K562 (cell line): Measurements from ENCODE around the gene AMH. TPM values are rescaled to one million over a fixed set of nuclear protein-coding genes. Genes with fewer than 3 reads are reported as not detected.

Experiments
- polyA plus RNA-seq, 8 experiments: library from polyadenylated mRNA; depleted of rRNA in 4 of 8; stranded (reverse) in 5 of 8; unstranded in 3 of 8; fragments of >200 nt; fragmentation: Nextera tagmentation in 2 of 8; fragmentation: Illumina TruSeq in 1 of 8; extraction: Ambion mirVana in 2 of 8; extraction: Trizol in 1 of 8; gene quantifications; 2 replicates each; pipeline versions ENCODE4 v1.2.1 to v1.2.3, GENCODE V29; 2011 to 2014; ENCODE audit warnings: inconsistent platforms in 1 of 8, missing spikeins in 1 of 8
- total RNA-seq, 7 experiments: library from RNA; depleted of rRNA in 6 of 7; stranded (reverse); fragments of >200 nt in 6 of 7; fragmentation: Illumina TruSeq in 2 of 7; extraction: Trizol in 2 of 7; gene quantifications; 2 replicates each; pipeline versions ENCODE4 v1.2.1 to v1.2.3, GENCODE V29; 2011 to 2021; ENCODE audit warnings: low replicate concordance in 1 of 7
- TF ChIP-seq, protein P1 (sequence below), 2 experiments: fragments of 450-650 bp; IDR thresholded peaks; 2 replicates each; pipeline ENCODE4 v1.6.1; 2016; ENCODE audit warnings: mild to moderate bottlenecking in 2 of 2, borderline replicate concordance in 1 of 2, low read depth in 1 of 2, moderate library complexity in 1 of 2
- TF ChIP-seq, protein P2 (sequence below): fragments of 250-450 bp; sonication (Bioruptor Pico); IDR thresholded peaks from 2 replicates; pipeline ENCODE4 v1.8.0; 2022; ENCODE audit warnings: inconsistent platforms, mild to moderate bottlenecking, moderate library complexity, borderline replicate concordance

Gene AMH
- total and polyA plus RNA-seq, 9 of the 15 experiments (the other 6 are each of a cell fraction or from before 2014, with no cell fraction given) = 0.29 to 27.4 (median 2.6) TPM; not detected in 2

DNA sequence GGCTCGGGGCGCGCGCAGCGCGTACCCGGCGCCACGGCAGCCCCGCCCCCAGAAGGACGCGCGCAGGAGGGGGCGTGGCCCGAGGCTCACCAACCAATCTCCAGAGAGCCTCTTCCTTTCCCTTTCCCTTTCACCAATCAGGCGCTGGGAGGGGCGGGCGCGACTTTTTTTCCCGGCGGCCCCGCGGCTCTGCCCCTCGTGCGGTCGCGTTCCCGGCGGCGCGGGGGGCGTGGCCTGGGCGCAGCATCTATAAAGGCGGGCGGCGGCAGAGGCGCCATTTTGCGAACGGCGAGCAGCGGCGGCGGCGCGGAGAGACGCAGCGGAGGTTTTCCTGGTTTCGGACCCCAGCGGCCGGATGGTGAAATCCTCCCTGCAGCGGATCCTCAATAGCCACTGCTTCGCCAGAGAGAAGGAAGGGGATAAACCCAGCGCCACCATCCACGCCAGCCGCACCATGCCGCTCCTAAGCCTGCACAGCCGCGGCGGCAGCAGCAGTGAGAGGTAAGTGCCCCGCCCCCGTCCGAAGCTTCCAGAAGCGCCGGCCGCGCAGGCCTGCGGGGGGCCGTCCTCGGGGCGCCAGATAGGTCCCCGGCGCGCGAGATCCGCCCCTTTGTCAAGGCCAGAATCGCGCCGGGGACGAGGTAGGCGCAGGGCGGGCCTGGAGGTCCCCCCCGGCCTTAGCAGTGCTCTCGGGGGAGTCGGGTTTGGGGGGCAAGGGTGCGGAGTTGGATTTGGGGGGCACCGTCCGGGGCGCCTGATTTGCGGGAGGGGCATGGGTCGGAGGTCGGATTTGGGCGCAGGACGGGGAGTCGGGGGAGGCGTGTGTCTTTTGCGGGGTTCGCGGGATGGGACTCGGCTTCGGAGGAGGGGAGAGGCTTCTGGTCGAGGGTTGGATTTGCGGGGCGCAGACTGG is 20.4 kb downstream of the AMH start (continued):
- TF ChIP-seq, protein P1, sequence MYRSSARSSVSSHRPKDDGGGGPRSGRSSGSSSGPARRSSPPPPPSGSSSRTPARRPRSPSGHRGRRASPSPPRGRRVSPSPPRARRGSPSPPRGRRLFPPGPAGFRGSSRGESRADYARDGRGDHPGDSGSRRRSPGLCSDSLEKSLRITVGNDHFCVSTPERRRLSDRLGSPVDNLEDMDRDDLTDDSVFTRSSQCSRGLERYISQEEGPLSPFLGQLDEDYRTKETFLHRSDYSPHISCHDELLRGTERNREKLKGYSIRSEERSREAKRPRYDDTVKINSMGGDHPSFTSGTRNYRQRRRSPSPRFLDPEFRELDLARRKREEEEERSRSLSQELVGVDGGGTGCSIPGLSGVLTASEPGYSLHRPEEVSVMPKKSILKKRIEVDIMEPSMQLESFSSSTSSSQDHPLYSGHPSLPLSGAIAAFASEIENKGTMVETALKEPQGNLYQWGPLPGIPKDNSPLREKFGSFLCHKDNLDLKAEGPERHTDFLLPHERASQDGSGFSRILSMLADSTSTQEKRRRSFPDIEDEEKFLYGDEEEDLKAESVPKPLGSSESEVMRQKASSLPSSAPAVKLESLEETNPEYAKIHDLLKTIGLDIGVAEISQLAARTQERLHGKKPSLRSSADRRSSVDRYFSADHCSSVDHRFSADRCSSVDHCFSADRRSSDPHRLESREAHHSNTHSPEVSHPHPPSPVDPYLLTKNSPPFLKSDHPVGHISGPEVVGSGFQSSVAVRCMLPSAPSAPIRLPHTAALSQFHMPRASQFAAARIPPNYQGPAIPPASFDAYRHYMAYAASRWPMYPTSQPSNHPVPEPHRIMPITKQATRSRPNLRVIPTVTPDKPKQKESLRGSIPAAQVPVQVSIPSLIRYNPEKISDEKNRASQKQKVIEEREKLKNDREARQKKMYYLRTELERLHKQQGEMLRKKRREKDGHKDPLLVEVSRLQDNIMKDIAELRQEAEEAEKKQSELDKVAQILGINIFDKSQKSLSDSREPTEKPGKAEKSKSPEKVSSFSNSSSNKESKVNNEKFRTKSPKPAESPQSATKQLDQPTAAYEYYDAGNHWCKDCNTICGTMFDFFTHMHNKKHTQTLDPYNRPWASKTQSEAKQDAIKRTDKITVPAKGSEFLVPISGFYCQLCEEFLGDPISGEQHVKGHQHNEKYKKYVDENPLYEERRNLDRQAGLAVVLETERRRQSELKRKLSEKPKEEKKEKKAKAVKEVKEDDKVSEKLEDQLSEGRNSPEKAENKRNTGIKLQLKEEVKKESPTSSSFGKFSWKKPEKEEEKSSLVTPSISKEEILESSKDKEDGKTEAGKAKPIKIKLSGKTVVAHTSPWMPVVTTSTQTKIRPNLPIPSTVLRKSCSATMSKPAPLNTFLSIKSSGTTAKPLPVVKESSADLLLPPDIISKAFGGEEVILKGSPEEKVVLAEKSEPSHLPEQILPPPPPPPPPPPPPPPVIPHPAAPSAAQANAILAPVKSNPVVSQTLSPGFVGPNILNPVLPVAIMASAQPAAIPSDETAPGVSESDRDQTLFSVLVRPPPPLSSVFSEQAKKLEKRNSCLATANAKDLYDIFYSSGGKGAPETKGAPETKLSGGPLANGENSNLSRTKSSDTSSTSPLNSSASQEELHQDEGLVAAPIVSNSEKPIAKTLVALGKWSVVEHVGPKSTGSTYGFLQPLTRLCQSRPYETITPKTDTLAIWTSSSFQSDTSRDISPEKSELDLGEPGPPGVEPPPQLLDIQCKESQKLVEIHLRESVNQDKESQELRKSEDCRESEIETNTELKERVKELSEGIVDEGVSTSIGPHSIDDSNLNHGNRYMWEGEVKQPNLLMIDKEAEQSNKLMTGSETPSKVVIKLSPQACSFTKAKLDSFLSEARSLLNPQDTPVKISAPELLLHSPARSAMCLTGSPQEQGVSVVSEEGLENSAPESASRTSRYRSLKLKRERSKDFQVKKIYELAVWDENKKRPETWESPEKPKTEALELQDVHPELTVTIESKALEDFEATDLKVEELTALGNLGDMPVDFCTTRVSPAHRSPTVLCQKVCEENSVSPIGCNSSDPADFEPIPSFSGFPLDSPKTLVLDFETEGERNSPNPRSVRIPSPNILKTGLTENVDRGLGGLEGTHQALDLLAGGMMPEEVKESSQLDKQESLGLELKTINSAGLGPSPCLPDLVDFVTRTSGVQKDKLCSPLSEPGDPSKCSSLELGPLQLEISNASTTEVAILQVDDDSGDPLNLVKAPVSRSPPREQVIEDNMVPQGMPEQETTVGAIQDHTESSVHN (IDR thresholded peaks at IDR 0.05; ENCODE audit: borderline replicate concordance in 1 of 2, low read depth in 1 of 2) = no peak
- TF ChIP-seq, protein P2, sequence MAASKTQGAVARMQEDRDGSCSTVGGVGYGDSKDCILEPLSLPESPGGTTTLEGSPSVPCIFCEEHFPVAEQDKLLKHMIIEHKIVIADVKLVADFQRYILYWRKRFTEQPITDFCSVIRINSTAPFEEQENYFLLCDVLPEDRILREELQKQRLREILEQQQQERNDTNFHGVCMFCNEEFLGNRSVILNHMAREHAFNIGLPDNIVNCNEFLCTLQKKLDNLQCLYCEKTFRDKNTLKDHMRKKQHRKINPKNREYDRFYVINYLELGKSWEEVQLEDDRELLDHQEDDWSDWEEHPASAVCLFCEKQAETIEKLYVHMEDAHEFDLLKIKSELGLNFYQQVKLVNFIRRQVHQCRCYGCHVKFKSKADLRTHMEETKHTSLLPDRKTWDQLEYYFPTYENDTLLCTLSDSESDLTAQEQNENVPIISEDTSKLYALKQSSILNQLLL (CRISPR knock-in tag) = no peak
